Measurements from ENCODE around the gene HEXIM2. TPM values are rescaled to one million over a fixed set of nuclear protein-coding genes. Genes with fewer than 3 reads are reported as not detected.

HEXIM2 gene
- total and polyA plus RNA-seq, 2 of the 4 experiments (the other 2 are of a cell fraction): 4.5 to 6.1 TPM

DNA sequence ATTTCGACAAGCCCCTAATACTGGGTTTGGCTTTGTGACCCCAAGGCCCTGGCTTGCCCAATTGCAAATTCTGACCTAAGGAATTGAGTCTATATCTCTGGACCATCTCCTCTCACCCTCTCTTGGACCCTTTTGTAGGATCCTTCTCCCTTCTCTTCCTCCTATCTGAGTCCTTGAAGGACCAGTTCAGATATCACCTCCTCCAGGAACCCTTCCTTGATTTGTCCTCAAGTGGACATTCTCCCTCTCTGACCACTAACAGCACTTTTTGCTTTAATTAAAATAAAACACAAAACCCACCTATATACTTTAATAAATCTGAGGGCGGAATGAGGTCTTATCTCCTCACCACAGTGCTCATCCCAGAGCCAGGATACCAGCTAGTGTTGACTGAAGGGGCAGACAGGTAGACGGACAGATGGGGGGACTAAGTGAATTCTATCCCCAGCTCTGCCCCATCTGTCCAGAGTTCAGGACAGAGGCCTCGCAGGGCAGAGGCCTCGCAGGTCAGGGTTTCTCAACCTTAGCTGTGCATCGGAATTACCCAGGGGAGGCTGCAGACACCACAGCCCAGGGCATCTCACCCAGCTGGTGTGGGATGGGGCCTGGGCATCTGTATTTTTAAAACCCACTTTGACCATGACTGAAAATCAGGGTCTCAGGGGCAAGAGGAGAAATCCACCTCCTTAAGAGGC lies 38.5 kb upstream of the HEXIM2 start:
- H2AK5ac ChIP-seq (ENCODE audit: low read depth, low read length): peak overlapping the region; percentile 100
- peaks cover 28% of the 10 kb centered on the region for H3K9me1 ChIP-seq (ENCODE audit: insufficient read depth, low read length)
- dilution Hi-C loops (cut with HindIII; ENCODE audit: low sequenced_read_pairs, unreplicated experiment): no loop called here
- H3K4me1 ChIP-seq (ENCODE audit: control insufficient read depth, insufficient read depth, low read length): peaks cover 32% of the 10 kb centered on the region
- H3K27me3 ChIP-seq (ENCODE audit: control insufficient read depth, insufficient read depth, low read length): no peaks in the 10 kb centered on the region
- intact Hi-C loops (cut with micrococcal nuclease): no loop called here
- H3K36me3 ChIP-seq (ENCODE audit: control insufficient read depth, insufficient read depth, low read length): peaks cover 16% of the 10 kb centered on the region; the same call in 1 of the 2 replicates
- POLR2A ChIA-PET (ENCODE audit: unreplicated experiment): no interaction called here
- H2BK20ac ChIP-seq (ENCODE audit: low read depth, low read length): peak overlapping the region; percentile 86
- H3K14ac ChIP-seq (replicated peaks; ENCODE audit: low read depth, low read length): peak overlapping the region; percentile 82
- CTCF ChIA-PET: interaction anchor here (1.7 kb wide), 1 partner anchor 12 kb away, joined by 5 read pairs; the partner anchor contains the start of gene ACBD4
- peaks cover 49 to 63% of the 10 kb centered on the region in 2 experiments for H3K79me1 ChIP-seq (ENCODE audit: low read depth in 1 of 2, low read length in 2 of 2)
- peak overlapping the region; percentile 65 for H4K5ac ChIP-seq (ENCODE audit: low read depth, low read length)
- H3K4me2 ChIP-seq (ENCODE audit: low read depth, low read length): no peak overlapping the region
- in situ Hi-C loops (cut with MboI; ENCODE audit: low sequenced_read_pairs): no loop called here
- no peak for TF ChIP-seq BHLHE40 (IDR thresholded peaks at IDR 0.05; ENCODE audit: low read depth, low read length)
- H3K18ac ChIP-seq (ENCODE audit: low read depth, low read length): peak overlapping the region; percentile 68
- peak overlapping the region; percentile 91 for H2BK120ac ChIP-seq (ENCODE audit: low read depth, low read length)
- no peaks in the 10 kb centered on the region for H4K20me1 ChIP-seq (ENCODE audit: insufficient read depth, low read length)
- peak overlapping the region; percentile 69 for H3K27ac ChIP-seq (ENCODE audit: insufficient read depth, low read length)
- H3K9me3 ChIP-seq (ENCODE audit: control insufficient read depth, insufficient read depth, low read length): no peaks in the 10 kb centered on the region
- peak overlapping the region; percentile 97 for H3K4ac ChIP-seq (ENCODE audit: low read depth, low read length)
- DNase-seq (no peak), ATAC-seq (ENCODE audit: low read depth) (no peak)
- H3K23ac ChIP-seq (ENCODE audit: low read depth, low read length): peak overlapping the region; percentile 62; the same call in 1 of the 2 replicates
- H4K8ac ChIP-seq (ENCODE audit: low read depth in 2 of 2, low read length in 2 of 2): peak overlapping the region; percentile 83 to 89
- no peak overlapping the region for H3K56ac ChIP-seq (ENCODE audit: extremely low read depth, insufficient read depth, low read length)
- H4K91ac ChIP-seq (ENCODE audit: insufficient read depth, low read depth, low read length): peak overlapping the region; percentile 93
- no CpG with 5 or more reads among the region's 6 CpGs for WGBS, 2 experiments (ENCODE audit: extremely low coverage in 2 of 2, insufficient read length in 1 of 2)
- H2BK5ac ChIP-seq (ENCODE audit: low read depth, low read length, poor library complexity, severe bottlenecking): peak overlapping the region; percentile 80
- H3K4me3 ChIP-seq (ENCODE audit: insufficient read depth, low read depth, low read length): no peak overlapping the region
- H2BK15ac ChIP-seq (ENCODE audit: low read depth, low read length): peak overlapping the region; percentile 73; the same call in 2 of the 3 replicates
- H2AFZ ChIP-seq (replicated peaks; ENCODE audit: low read length, poor library complexity): no peak overlapping the region
- no TSS peak for BruUV-seq (replicated peaks)
- no peak overlapping the region for H3K9ac ChIP-seq (ENCODE audit: low read depth, low read length)
- H2AK9ac ChIP-seq (replicated peaks; ENCODE audit: low read depth, low read length, poor library complexity): peak overlapping the region; percentile 99

All from IMR-90 (cell line).